NCI-H446 (cell line): ENCODE data around the gene FGD2.
A peak's percentile ranks its signal among the peaks of the same experiment; 100 is the strongest.

Experiments used
- DNase-seq, 2 experiments: peaks; one replicate each; lab custom pipeline; 2025; lab: John Stamatoyannopoulos, UW

FGD2 gene

GRCh38 chr6:37018198-37019064 lies 13.0 kb downstream of the FGD2 start:
- peak; percentile 77 to 93 for DNase-seq

GRCh38 chr6:37019065-37019450 lies 13.6 kb downstream of the FGD2 start:
- DNase-seq, result peak in 1 of 2 experiments; percentile 42

GRCh38 chr6:37020381-37020780 lies 14.9 kb downstream of the FGD2 start:
- DNase-seq, result no peak

- DNase-seq, result no peak
These were observed 15.4 kb downstream of the FGD2 start for GRCh38 chr6:37020812-37021211.

GRCh38 chr6:37021356-37022129 lies 16.1 kb downstream of the FGD2 start:
- peak; percentile 18 to 19 for DNase-seq

GRCh38 chr6:37022135-37022863 lies 16.8 kb downstream of the FGD2 start:
- no peak for DNase-seq

GRCh38 chr6:37024656-37025337 lies 19.3 kb downstream of the FGD2 start:
- DNase-seq, result peak in 1 of 2 experiments; percentile 56

- DNase-seq, result no peak
These were observed 20.4 kb downstream of the FGD2 start for GRCh38 chr6:37025621-37026466.

- no peak for DNase-seq
These were observed 21.7 kb downstream of the FGD2 start for GRCh38 chr6:37027036-37027720.

- DNase-seq, result no peak
These were observed 22.5 kb downstream of the FGD2 start for GRCh38 chr6:37027811-37028469.

GRCh38 chr6:37029249-37029971 lies 24.0 kb downstream of the FGD2 start:
- DNase-seq, result peak in 1 of 2 experiments; percentile 42

GRCh38 chr6:37030599-37030998 lies 25.1 kb downstream of the FGD2 start:
- DNase-seq, result no peak

- no peak for DNase-seq
These were observed 26.8 kb downstream of the FGD2 start for GRCh38 chr6:37032239-37032638.

- no peak for DNase-seq
These were observed 27.8 kb downstream of the FGD2 start for GRCh38 chr6:37033255-37033654.

GRCh38 chr6:37033819-37034795 lies 28.7 kb downstream of the FGD2 start:
- no peak for DNase-seq

GRCh38 chr6:37036146-37036545 lies 30.7 kb downstream of the FGD2 start:
- no peak for DNase-seq

GRCh38 chr6:37038292-37039198 lies 33.1 kb downstream of the FGD2 start:
- peak; percentile 15 to 62 for DNase-seq
